Uterus (tissue), 2 donors: ENCODE results near the gene AP2B1.

Experiments used
- POLR2A ChIP-seq, 2 donors: fragments of 450-650 bp; IDR thresholded peaks; one replicate each; pipeline ENCODE4 v1.6.1; 2016; ENCODE audit warnings: antibody characterized with exemption in 2 of 2, mild to moderate bottlenecking in 1 of 2, moderate library complexity in 1 of 2
- TF ChIP-seq, protein P1 (sequence below), 4 experiments: fragments of 200-600 bp in 2 of 4; fragments of 450-650 bp in 2 of 4; sonication (generic) in 2 of 4; IDR thresholded peaks; one replicate each; pipeline ENCODE4 v1.5.1; 2016 to 2019; ENCODE audit warnings: antibody characterized with exemption in 4 of 4, mild to moderate bottlenecking in 2 of 4, moderate library complexity in 1 of 4

DNA sequence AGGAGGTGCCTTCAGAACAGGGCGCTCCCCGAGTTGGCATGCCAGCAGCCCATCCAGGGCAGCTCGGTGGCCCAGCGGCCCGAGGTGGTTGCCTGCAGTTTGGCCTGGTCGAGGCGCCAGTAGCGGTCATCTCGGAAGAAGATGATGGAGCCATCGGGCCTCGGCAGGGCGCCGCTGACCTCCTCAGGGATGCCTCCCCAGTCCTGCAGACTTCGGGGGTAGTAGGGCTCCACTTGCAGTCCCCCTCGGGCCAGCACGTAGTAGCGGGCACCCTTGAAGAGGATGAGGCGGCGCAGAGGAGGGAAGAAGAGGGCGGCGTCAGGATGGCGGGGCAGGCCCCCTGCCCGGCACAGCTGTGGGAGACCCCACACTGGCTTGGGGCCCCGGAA lies 179.4 kb downstream of the AP2B1 start:
- TF ChIP-seq, protein P1, sequence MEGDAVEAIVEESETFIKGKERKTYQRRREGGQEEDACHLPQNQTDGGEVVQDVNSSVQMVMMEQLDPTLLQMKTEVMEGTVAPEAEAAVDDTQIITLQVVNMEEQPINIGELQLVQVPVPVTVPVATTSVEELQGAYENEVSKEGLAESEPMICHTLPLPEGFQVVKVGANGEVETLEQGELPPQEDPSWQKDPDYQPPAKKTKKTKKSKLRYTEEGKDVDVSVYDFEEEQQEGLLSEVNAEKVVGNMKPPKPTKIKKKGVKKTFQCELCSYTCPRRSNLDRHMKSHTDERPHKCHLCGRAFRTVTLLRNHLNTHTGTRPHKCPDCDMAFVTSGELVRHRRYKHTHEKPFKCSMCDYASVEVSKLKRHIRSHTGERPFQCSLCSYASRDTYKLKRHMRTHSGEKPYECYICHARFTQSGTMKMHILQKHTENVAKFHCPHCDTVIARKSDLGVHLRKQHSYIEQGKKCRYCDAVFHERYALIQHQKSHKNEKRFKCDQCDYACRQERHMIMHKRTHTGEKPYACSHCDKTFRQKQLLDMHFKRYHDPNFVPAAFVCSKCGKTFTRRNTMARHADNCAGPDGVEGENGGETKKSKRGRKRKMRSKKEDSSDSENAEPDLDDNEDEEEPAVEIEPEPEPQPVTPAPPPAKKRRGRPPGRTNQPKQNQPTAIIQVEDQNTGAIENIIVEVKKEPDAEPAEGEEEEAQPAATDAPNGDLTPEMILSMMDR (IDR thresholded peaks at IDR 0.05): no peak
- no peak for TF ChIP-seq POLR2A (IDR thresholded peaks at IDR 0.05)
